NCI-H69 (cell line): ENCODE results near the gene NETO2.
A peak's percentile ranks its signal among the peaks of the same experiment; 100 is the strongest.
"Not testable (repeated sequence)": the region's sequence is repeated elsewhere in the genome, so short reads cannot be mapped to it uniquely, and the experiment has no call there.

Experiments used
- DNase-seq: peaks from one replicate; lab custom pipeline; 2025; lab: John Stamatoyannopoulos, UW

NETO2 gene

DNA sequence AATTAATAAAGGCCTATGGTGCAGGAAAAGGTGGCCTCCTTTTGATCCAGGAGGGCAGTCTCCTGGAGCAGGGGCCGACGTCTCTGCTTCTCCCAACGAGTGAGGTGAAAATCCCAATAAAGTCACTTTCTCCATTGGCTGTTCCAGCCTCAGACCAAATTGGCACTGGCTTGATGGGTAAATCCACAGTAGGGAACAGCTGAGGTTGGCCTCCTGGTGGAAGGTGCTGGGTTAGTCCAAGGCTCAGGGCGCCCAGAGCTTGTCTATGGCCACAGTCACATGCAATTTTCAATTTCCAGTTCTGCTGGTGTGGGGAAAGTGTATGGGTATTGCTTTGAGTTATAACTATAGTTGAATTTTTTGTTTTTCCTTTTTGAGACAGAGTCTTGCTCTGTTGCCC is 79.0 kb downstream of the NETO2 start:
- DNase-seq: no peak

DNA sequence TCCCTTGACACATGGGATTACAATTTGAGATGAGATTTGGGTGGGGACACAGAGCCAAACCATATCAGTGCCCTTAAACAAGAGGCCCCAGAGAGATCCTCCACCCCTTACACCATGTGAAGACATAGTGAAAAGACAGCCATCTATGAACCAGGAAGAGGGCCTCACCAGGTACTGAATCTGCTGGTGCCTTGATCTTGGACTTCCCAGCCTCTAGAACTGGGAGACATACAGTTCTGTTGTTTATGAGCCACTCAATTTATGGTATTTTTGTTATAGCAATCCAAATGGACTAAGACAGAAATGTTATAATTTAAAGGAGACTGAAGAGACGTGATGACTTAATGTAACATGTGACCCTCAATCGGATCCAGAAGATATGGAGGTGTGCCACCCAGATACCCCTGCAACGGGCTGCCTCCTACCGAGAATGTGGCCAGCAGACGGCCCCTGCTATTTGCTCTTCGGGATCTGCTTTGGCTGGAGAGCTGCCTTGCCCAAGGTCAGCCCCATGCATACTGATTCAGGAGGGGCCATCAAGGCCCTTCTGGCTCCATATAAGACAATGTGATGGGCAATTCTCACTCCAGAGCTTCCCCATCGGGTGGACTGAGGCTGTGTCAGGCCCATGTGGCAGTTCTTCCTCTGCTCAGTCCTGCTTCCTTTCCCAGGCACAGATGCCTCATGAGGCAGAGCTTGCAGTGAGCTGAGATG is 80.6 kb downstream of the NETO2 start:
- DNase-seq: no peak

DNA sequence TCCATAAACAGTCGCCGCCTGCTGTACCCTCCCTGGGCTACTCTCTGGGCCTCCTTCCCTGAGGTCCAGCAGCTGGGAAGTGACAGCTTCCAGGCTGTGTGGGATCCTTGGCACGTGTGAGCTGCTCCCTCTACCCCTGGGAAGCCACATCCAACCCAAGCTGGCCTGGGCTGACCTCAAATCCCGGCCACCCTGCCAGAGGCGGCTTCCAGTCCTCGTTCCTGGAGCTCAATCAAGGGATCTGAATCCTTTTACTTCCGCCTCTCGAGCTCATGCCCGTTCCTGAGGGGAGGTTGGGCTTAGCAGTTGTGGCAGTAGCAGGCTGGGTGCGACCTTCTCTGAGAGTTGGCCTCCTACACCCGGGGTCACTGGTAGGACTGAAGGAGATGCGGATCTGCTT is 82.5 kb downstream of the NETO2 start:
- DNase-seq: no peak

DNA sequence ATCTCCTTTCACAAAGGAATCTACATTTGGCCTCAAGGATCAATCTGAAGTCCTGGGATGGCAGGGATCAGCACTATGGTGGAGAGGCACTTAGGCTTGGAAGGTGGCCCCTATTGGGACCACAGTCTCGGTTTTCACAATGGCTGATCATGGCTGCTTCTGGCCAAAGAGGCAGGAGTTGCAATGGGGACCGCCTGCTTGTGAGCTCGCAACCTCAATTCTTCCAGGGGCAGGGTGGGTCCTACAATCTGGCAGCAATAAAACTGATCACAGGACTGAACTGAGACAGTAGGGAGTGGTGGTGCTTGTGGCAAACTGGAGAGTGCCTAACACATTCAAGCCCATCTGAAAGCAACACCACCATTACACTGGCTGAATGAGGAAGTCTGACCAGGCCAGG is 83.1 kb downstream of the NETO2 start:
- DNase-seq: no peak

DNA sequence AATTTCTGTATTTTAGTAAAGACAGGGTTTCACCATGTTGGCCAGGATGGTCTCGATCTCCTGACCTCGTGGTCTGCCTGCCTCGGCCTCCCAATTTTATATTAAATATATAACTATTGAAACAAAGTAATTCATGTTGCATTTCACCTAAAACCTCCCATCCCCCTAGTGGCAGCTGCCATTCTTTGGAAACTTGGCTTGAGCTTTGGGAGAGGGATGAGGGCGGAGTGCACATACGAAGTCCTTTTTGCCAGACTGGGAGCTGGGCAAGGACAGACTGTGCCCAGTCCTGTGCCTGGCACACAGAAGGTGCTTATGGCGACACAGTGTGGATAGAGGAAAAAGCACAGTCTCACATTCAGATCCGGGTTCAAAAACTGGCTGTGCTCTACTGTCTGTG is 83.8 kb downstream of the NETO2 start:
- no peak for DNase-seq

DNA sequence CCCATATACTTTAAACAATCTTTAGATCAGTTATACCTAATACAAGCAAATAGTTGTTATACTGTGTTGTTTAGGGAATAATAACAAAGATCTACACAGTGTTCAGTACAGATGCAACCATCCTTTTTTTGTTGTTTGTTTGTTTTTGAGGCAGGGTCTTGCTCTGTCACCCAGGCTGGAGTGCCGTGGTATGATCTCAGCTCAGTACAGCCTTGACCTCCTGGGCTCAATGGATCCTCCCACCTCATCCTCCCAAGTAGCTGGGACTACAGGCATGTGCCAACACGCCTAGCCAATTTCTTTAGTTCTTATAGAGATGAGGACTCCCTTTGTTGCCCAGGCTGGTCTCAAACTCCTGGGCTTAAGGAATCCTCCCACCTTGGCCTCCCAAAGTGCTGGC is 84.6 kb downstream of the NETO2 start:
- peak; percentile 28 for DNase-seq

DNA sequence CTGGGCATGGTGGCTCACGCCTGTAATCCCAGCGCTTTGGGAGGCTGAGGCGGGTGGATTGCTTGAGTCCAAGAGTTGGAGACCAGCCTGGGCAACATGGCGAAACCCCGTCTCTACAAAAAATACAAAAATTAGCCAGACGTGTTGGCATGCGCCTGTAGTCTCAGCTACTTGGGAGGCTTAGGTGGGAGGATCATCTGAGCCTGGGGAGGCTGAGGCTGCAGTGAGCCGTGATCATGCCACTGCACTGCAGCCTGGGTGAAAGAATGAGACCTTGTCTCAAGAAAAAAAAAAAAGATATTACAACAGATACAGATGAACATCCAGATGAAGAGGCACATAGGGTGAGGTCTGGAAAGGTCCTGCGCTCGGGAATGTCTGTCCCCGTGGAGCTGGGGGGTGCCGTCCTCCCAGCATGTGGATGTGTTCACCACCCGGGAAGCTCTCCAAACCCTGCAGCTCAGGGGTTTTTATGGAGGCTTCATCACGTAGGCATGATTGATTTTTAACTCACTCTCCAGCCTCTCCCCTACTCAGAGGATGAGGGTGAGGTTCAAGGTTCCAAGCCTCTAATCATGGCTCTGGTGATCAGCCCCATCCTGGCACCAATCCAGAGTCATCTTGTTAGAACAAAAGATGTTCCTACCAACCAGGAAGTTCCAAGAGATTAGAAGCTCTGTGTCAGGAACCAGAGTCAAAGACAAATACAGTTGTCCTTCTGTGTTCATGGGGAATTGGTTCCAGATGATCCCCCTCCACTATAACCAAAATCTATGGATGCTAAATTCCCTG is 85.3 kb downstream of the NETO2 start:
- peak; percentile 89 for DNase-seq

DNA sequence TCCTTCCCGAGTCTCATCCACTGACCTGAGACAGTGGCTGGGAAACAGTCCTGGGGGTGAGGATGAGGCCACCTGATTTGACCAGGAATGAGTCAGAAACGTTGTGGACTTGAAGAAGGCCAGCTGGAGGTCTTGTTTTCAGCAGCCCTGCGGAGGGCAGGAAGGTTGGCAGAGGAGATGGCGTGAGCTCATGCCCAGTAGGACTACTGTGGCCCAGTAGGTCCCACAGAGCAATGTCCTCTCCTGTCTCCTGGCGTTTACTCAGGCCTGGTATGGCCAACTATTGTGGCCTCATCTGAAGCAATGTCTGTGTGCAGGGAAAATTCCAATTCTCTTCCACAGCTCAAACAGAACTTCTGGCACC is 86.1 kb downstream of the NETO2 start:
- no peak for DNase-seq

DNA sequence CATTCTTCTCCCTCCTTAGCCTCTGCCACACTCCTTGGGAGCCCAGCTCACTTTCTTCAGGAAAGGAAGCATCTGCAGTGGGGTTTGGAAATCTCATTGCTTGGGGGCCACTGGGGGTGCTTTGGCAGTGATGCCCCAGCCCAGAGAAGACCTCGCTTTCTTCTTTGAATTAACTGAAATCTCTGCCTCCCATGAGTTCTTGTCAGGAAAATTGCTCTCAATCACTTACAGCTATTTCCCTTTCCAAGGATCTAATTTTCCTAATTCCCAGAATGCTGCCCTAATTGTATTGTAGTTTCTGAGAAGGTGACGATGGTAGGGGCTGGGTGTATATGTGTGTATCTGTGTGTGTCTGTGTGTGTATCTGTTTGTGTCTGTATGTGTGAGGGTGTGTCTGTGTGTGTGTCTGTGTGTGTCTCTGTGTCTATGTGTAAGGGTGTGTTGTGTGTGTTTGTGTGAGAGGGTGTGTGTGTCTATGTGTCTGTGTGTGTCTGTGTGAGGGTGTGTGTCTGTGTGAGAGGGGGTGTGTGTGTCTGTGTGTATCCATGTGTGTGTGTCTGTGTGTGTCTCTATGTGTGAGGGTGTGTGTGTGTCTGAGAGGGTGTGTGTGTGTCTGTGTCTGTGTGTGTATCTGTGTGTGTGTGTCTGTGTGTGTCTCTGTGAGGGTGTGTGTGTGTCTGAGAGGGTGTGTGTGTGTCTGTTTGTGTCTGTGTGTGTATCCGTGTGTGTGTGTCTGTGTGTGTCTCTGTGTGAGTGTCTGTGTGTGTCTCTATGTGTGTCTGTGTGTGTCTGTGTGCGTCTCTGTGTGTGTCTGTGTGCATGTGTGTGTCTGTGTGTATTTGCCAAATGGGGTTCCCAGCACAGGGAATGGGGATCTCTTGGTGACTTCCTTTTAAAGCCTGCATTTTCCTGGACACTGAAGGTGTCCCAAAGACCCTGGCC is 86.8 kb downstream of the NETO2 start:
- no peak for DNase-seq

DNA sequence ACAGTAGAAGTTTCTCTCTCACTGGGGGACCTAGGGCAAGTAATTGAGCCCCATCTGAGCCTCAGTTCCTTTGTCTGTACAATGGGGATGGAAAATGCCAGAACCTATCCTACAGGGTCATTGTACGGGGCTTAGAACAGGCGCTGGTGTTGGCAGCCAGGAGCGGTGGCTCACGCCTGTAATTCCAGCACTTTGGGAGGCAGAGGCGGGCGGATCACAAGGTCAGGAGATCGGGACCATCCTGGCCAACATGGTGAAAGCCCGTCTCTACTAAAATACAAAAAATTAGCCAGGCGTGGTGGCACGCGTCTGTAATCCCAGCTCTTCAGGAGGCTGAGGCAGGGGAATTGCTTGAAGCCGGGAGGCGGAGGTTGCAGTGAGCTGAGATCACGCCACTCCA is 87.7 kb downstream of the NETO2 start:
- DNase-seq: not testable (repeated sequence)

DNA sequence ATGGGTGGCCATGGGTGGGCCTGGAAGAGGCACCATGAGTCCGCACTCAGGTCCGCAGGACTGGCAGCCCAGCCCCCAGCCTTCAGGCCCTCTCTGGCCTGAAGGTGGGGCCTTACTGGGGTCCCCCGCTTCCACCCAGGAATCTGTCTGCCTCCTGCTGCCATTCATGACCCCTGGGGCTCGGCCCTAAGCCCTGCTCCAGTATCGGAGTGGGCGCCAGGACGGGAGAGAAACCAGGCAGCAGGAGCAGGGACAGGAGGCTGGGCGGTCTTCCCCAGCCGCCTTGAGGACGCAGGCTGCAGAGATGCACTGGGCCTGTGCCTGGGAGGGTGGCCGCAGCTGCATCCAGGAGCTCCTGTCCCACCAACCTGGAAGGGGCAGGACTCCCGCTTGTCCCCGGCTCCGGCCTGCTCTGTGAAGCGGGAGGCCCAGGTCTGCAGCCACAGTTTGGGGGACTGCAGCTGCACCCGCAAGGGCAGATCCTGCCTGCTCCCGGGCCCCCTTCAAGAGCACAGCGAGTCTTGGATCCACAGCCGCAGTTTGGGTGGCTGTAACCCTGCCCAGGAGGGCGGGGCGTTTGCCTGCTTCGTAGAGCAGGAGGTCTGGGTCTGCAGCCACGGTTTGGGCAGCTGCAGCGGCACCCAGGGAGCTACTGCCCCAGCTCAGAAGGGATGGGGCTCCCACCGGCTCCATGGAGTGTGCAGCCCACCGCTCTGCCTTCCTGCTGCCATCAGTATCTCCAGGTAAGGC is 88.4 kb downstream of the NETO2 start:
- DNase-seq: no peak

DNA sequence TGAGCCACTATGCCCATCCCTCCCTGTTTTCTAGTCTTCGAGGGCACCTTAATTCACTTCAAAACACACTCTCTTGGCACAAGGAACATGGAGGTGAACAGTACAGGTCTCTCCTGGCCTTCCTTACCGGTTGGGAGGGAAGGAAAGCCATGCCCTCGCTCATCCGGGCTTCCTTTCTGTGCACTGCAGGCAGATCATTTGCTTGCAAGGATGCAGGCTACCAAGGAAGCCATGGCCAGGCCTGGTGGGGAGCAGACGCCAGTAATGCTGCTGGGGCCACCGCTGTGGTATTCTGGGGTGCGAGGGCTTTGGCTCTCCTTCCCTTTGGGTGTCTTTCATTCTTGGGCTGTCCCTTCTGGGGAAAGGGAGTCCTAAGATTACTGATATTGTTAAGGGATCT is 89.4 kb downstream of the NETO2 start:
- no peak for DNase-seq

DNA sequence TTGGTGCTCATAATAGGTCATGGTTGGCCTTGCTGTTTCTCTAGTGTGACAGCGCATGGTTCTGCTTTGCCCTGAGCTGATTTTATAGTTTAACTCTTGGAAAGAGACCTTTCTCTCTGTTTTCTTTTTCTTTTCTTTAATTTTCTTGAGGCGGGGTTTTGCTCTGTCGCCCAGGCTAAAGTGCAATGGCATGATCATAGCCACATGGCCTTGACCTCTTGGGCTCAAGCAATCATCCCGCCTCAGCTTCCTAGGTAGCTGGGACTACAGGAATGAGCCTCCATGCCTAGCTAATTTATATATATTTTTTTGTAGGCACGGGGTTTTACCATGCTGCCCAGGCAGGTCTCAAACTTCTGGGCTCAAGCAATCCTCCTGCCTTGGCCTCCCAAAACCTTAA is 89.8 kb downstream of the NETO2 start:
- DNase-seq: no peak

DNA sequence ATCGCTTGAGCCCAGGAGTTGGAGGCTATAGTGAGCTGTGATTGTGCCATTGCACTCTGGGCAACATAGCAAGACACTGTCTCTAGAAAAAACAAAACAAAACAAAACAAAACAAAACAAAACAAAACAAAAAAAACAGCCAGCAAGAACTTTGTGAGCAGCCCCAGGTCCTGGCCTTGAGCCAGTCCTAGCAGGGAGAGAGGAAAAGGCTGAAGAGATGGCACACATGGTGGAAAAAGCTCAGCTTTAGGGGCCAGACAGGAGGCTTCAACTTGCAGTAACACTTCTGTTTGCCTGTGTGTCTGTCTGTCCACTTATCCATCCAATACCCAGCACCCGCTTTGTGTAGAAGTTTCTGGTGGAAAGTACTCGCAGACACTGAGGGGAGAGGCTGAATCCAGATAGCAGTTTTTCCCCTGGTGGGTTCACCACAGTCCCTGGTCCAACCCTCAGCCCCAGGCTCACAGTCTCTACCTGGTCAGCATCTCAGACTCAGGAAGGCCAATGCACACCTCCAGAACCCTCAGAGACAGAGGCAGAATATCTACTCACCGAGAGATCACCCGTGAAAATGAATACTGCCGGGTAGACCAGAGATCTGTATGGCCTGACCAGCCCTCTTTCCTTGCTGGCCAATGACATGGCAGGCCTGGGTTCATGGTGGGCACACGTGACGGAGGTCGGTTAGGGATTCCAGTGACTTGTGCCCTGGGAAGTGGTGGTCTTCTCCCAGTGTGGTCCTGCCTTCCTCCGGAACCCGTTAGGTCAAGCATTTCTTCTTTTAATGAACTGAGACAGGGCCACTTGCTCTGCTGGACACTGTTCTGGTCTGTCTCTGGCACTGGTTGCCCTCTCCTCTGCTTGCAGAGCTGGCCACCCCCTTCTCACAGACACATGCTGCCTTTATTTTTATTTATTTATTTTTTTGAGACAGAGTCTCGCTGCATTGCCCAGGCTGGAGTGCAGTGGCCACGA is 90.8 kb downstream of the NETO2 start:
- DNase-seq: no peak

DNA sequence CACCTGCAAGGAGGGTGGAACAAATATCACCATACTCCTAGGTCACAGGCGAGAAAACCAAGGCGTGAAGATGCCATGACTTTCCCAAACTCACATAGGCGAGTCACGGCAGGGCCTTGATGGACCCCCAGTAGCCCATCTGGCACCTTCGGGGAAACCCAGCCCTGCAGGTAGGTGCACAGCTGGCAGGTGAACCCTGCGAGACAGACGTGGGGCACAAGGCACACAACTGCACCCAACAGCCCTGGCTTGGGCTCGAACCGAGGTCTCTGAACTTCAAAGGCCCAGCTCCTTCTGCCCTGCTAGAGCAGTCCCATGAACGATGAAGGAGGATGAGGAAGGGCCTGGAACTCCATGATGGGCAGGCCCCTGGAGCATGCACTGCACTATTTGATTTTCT is 92.7 kb downstream of the NETO2 start:
- no peak for DNase-seq

DNA sequence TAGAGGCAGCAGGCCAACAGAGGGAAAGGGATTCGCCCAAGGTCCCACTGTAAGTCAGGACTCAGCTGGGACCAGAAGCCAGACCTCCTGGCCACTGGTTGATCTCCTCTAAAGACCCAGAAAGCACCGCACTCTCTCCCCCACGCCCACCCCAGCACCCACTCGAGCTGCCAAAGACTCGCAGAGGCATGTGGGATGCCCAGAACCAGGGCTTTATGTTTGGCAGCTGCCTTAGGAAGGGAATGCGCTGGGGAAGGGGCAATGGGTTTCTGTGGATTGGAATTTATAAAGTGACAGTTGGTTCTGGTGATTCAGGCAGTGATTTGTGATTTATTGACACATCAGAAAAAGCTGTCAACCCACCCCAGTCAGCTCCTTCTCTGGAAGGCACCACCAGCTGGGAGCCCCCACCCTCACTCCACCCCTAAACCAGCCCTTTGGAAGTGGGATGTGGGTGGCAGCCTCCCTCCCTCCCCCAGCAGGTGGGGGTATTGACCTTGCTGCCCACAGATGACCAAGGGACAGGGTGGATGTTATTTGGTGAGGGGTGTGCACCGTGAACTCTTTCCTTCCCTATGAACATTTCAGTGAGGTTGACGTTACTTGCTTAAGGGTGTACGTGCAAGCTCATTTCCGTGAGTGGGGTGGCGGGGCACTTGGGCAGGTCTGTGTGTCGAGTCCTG is 93.7 kb downstream of the NETO2 start:
- DNase-seq: no peak

DNA sequence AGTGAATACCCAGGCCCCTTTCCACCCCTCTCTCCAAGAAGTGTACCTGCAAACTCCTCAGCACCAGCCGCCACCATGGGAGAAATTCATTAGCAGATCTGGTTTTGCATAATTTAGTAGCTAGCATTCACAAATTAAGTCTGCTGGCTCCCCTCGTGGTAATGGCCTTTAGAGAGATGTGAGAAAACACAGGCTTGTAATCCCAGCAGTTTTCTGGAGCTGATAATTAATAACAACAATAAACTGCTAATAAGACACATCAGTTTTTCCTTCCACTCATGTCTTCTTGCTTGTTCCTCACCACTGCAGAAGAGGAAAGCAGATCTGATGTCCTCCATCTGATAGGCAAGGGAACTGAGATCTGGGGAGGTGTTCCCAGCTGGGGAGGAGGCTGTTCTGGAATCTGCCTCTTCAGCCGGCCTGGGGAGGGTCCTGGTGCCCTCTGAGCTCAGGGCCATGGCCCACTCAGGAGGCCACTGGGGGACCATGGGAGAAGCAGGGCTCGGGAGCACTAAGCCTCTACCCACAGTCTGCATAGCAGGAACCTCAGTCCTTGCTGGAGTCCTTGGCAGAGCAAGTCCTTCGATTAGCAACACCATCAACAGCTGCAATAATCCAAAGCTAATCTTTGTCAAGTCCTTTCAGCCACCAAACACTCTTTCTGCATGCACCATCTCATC is 96.1 kb downstream of the NETO2 start:
- DNase-seq: no peak

DNA sequence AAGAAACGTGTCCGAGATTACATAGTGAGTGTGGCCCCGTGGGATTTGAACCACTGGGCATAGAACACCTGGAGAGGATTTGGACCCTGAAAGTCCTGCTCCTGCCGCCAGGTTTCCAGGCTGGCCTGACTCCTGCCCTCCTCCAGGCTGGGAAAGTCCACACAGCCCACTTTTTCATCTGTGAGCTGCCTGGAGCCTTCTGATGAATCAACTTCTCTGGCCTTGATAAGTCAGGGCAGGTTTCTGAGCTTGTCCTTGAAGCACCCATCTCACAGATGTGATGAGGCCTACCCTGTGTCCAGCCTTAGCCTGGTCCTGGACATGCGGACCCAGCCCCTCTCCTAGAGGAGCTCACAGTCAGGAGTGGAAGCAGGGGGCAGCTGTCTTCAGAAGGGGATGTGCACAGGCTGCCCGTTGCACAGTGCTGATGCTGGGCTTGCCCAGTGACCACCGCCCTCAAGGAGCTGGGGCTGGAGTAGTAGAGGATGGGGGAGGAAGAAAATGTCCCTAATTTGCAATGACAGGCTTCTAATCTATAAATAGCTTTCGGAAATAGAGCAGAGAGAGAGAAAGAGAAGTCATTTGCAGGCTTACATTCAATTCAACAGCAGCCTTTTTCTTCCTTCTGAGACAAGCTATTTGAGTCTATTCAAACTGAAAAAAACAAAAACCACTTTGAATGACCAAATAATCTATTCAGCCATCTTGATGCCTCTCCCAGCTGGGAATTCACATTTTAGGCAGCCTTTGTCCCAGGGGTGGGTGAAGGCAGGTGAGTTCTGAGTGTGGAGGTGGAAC is 96.8 kb downstream of the NETO2 start:
- DNase-seq: no peak

DNA sequence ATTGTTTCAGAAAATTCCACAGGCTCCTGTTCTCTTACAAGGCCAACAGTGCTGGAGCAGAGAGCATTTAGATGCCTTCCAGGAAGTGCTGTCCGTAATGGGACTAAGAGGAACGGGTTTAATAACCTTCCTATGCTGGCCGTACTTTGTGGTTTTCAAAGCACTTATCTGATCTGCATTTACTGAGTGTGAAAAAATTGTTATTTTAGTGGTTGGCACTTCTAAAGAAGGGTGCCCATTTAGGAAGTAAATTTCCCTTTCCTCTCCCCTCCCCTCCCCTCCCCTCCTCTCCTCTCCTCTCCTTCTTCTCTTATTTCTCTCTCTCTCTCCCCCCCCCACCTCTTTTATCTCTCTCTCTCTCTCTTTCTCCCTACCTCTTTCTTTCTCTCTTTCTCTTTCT is 98.3 kb downstream of the NETO2 start:
- no peak for DNase-seq
